Gastroesophageal sphincter (tissue), 3 donors: ENCODE data around the gene SLC49A3.
"Not testable (repeated sequence)": the region's sequence is repeated elsewhere in the genome, so short reads cannot be mapped to it uniquely, and the experiment has no call there.

Experiments
- EP300 ChIP-seq: sonication (generic); formaldehyde crosslinking; IDR thresholded peaks from one replicate; pipeline ENCODE4 v1.6.1; 2017; ENCODE audit warnings: antibody characterized with exemption, mild to moderate bottlenecking
- POLR2A ChIP-seq, 2 donors: fragments of 450-650 bp; IDR thresholded peaks; one replicate each; pipeline ENCODE4 v1.6.1; 2017; ENCODE audit warnings: antibody characterized with exemption in 2 of 2, mild to moderate bottlenecking in 2 of 2, moderate library complexity in 1 of 2
- POLR2AphosphoS5 ChIP-seq: sonication (generic); formaldehyde crosslinking; IDR thresholded peaks from one replicate; pipeline ENCODE4 v1.6.1; 2017; ENCODE audit warnings: antibody characterized with exemption
- TF ChIP-seq, protein P1 (sequence below), 4 experiments: fragments of 200-600 bp in 2 of 4; fragments of 450-650 bp in 2 of 4; sonication (generic) in 1 of 4; IDR thresholded peaks; one replicate each; pipeline ENCODE4 v1.5.1; 2017 to 2019; ENCODE audit warnings: antibody characterized with exemption in 4 of 4, mild to moderate bottlenecking in 2 of 4, moderate library complexity in 2 of 4

DNA sequence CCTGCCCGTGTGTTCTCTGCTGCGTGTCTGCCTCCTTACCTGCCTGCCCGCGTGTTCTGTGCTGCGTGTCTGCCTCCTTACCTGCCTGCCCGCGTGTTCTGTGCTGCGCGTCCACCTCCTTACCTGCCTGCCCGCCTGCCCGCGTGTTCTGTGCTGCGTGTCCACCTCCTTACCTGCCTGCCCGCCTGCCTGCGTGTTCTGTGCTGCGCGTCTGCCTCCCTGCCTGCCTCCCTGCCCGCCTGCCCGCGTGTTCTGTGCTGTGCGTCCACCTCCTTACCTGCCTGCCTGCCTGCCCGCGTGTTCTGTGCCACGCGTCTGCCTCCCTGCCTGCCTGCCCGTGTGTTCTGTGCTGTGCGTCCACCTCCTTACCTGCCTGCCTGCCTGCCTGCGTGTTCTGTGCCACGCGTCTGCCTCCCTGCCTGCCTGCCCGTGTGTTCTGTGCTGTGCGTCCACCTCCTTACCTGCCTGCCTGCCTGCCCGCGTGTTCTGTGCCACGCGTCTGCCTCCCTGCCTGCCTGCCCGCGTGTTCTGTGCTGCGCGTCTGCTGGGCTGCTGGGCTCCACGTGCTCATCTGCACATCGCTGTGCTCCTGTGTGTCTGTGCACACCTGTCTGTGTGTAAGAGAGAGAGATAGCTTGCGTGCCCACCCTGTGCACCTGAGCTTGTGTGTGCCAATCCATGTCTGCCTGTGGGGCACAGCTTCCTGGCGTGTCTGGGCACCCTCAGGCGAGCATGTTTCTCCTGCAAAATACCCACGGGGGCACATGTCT, 53.7 kb downstream of the SLC49A3 start:
- TF ChIP-seq, protein P1, sequence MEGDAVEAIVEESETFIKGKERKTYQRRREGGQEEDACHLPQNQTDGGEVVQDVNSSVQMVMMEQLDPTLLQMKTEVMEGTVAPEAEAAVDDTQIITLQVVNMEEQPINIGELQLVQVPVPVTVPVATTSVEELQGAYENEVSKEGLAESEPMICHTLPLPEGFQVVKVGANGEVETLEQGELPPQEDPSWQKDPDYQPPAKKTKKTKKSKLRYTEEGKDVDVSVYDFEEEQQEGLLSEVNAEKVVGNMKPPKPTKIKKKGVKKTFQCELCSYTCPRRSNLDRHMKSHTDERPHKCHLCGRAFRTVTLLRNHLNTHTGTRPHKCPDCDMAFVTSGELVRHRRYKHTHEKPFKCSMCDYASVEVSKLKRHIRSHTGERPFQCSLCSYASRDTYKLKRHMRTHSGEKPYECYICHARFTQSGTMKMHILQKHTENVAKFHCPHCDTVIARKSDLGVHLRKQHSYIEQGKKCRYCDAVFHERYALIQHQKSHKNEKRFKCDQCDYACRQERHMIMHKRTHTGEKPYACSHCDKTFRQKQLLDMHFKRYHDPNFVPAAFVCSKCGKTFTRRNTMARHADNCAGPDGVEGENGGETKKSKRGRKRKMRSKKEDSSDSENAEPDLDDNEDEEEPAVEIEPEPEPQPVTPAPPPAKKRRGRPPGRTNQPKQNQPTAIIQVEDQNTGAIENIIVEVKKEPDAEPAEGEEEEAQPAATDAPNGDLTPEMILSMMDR (IDR thresholded peaks at IDR 0.05): not testable (repeated sequence)
- TF ChIP-seq EP300; POLR2A (IDR thresholded peaks at IDR 0.05); POLR2AphosphoS5: not testable (repeated sequence)
